PFSK-1 (cell line): ENCODE results near the gene RHEB.

Experiments used
- POLR2AphosphoS5 ChIP-seq: IDR thresholded peaks from 2 replicates; pipeline ENCODE4 v1.6.1; 2012; ENCODE audit warnings: low read depth, mild to moderate bottlenecking, control low read depth, low read length, moderate library complexity
- REST ChIP-seq, 2 experiments: IDR thresholded peaks; 2 replicates each; pipeline versions ENCODE4 v1.6.1 to v1.8.0; 2011 to 2012; ENCODE audit warnings: low read depth in 2 of 2, low read length in 2 of 2, control low read depth in 1 of 2, inconsistent platforms in 1 of 2, mild to moderate bottlenecking in 1 of 2, moderate library complexity in 1 of 2; ENCODE audit not compliant: insufficient read depth in 1 of 2
- TAF1 ChIP-seq: IDR thresholded peaks from 2 replicates; pipeline ENCODE4 v1.6.1; 2012; ENCODE audit warnings: low read length, control low read depth, borderline replicate concordance; ENCODE audit not compliant: insufficient read depth

DNA sequence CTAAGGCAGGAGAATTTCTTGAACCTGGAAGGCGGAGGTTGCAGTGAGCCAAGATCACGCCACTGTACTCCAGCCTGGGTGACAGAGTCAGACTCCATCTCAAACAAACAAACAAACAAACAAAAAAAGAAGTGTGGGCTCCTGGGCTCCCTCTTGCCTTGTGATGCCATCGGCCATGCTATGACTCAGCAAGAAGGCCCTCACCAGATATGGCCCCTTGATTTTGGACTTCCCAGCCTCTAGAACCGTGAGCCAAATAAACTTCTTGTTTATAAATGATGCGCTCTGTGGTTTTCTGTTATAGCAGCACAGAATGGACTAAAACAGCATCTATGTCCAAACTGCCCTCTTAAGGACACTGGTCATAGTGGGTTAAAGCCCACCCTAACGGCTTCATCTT lies 29.9 kb upstream of the RHEB start:
- TF ChIP-seq POLR2AphosphoS5 (no peak), REST (IDR thresholded peaks at IDR 0.05; ENCODE audit: insufficient read depth in 1 of 2, low read depth in 2 of 2, low read length in 2 of 2) (no peak), TAF1 (no peak)
